Lung microvascular endothelial cell (primary cell): Measurements from ENCODE around the gene PNMA8C. TPM values are rescaled to one million over a fixed set of nuclear protein-coding genes. Genes with fewer than 3 reads are reported as not detected.
"Not testable (repeated sequence)": the region's sequence is repeated elsewhere in the genome, so short reads cannot be mapped to it uniquely, and the experiment has no call there.

Experiments used
- DNase-seq, 2 donors: peaks; one replicate each; pipeline versions ENCODE4 v3.0.0 to v3.0.0-alpha.2; 2010; ENCODE audit warnings: low read depth in 2 of 2
- total RNA-seq: library from RNA; depleted of rRNA; stranded (reverse); fragments of >200 nt; gene quantifications from 2 replicates; pipeline ENCODE4 v1.2.1, GENCODE V29; 2014

The PNMA8C gene
- total RNA-seq, 1 donor from 2014 or later: not detected

DNA sequence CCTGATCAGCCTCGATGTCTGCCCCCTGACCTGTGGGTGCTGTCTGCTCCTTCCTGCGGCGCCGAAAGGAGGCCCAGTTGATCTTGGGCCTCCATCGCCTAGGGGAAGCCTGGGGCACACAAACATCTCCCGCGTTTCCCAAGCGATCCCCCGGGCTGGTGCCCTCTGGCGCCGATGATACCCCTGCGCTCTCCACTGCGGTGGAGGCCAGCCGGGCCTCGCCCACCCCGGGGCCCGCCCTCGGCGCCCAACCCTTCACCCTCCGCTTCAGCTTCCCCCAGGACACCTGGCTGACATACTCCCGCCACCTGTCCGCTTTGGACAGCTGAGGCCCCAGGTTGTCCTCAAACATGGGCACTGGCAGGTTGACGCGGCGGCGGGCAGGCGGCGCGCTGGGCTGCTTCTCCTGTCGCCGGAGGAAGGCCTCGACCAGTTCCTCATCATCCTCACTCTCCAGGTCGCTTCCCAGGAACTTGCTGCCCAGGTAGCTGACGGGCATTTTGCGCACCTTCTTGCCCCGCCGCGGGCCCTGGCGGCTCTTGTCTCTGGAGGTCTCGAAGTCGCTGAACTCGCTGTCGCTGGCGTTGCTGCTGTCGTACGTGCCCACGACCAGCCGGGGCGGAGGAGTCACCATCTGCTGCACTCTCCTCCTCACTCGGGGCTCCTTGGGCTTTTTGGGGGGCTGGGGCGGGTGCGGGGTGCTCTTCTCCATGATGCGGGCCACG lies 16.6 kb downstream of the PNMA8C start:
- no peak for DNase-seq

DNA sequence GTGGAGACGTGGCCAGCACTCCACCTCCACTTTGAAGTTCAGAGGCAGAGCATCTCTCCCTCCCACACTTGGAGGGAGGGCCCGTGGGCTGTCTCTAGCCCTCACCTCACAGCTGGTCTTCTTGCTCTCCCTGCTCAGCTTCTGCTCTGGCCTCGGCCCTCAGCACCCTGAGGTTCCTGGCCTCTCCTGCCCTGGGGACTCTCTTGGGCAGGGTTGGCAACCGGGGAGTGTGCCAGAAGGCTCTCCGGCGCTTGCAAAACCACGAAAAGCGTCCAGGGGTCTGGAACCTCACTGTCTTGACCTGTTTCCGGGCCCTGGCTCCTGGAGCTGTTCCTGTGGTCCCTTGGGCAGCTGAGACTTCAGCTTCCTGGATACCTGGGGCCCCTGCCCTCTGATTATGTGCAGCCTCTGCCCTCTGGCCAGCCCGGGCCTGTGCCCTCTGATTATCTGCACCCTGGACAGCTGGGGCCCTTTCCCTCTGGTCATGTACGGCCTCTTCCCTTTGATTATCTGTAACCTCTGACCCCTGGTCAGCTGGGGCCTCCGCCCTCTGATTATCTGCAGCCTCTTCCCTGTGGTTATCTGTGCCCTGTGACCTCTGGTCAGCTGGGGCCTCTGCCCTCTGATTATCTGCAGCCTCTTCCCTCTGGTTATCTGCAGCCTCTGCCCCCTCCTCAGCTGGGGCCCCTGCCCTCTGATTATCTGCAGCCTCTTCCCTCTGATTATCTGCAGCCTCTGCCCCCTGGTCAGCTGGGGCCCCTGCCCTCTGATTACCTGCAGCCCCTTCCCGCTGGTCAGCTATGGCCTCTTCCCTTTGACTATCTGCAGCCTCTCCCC lies 17.4 kb downstream of the PNMA8C start:
- no peak for DNase-seq

DNA sequence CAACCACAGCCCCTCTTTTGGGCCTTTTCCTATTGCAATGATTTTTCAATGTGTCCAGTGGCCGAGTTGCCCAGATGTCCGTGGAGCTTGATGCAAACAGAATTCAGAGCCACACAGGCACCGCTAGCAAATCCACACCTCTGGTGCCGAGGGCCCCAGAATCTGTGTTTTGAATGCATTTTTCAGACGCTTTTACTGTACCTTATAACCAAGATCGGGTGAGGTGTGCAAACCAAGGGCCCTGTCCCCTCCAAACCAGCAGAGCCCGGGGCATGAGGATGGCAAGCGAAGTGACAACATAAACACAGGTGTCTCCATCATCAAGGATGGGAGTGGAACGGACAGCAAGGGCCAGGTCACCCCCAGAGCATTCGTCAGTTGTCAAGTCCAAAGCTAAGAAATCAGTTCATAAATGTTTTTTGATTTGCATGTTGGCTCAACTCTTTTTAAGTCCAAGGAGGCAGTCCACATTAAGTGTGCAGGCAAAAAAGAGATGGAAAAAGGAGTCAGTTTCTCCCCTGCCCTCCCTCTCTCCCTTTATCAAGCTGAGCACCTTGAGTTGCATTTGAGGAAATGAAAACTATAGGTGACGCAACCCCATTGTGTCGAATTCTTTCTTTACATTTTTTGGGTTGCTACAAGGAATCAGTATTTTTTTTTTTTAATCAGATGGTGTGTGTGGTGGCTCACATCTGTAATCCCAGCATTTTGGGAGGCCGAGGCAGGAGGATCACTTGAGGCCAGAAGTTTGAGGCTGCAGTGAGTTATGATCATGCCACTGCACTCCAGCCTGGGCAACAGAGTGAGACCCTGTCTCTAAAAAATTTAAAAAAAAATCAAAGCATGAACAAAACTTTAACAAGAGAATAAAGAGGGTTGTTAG lies 18.3 kb downstream of the PNMA8C start:
- no peak for DNase-seq

DNA sequence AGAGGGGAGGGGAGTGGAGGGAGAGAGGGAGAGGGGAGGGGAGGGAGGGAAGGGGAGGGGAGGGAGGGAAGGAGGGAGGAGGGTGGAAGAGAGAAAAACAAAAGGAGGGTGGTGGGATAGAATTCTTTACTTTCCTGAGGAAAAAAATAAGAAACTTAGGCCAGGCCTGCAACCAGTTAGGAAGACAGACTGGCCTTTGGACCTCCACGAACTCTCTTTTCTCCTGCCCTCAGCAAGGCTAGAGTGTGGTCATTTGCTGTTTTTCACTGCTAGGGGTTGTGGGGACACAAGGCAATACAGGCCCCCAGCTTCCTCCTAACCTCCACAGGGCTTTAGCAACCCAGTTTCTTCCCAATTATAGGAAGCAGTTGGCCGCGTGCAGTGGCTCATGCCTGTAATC lies 19.5 kb downstream of the PNMA8C start:
- DNase-seq: no peak

DNA sequence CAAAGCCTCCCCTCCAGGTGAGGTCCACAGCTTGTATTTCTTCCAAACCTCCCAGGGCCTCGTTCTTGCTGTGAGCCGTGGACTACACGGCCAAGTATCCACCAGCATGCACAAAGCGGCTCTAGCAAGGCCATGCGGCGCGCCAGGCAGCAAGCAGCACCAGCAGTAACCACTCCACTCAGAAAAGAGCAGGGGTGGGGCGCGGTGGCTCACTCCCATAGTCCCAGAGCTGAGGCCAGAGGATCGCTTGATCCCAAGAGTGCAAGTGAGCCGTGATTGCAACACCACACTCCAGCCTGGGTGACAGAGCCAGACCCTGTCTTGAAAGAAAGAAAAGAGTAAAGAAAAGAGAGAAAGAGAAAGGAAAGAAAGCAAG lies 20.1 kb downstream of the PNMA8C start:
- DNase-seq: no peak

DNA sequence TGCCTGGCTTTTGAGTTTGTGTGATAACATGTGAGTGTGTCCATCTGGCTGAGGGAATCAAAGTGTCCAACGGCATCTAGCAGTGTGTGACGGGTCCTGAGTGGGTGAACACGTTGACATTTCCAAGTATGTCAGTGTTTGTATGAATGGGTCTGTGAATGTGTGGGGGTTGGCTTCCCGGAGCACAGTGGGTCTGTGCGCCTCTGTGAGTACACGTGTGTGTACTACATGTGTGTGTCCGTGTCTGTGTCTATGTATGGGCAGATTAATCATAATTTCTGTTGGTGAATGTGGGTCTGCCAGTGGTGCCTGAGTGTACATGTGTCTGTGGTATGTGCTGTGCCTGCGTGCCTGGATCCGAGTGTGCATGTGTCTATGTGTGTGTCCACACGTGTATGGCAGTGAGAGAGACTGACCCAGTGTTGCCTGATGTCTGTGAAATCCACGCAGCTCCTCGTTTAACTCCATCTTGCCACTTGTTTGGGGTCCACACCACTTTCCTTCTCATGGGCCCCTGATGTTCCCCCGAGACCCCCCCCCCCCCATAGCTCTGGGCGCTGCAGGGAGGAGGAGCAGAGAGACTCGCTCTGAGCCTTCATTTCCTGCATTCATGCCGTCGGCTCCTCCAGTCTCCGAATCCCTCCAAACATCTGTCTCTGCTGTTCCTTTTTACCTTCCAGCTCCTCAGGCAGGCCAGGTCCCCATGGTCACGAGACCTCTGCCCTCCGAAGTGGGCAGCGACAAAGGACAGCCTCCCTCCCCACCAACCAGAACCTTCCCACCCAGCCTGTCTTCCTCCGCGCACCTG lies 20.7 kb downstream of the PNMA8C start:
- DNase-seq: no peak

DNA sequence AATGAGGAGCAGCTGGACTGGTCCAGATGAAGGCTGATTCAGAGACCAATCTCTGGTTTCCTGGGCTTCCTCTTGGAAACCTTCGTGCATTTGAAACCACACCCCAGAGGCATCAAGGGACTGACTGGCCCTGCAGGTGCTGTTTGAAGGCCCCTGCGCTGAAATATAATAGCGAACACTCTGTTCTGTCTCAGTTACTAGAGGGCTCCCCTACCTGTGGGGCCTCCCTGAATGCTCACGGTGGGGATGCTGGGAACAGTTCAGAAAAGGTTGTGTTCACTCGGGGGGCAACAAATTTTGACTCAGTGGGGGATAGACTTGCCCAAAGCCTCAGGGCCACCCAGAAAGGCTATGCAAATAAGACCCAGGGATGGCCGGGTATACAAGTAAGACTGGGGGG lies 21.8 kb downstream of the PNMA8C start:
- no peak for DNase-seq

DNA sequence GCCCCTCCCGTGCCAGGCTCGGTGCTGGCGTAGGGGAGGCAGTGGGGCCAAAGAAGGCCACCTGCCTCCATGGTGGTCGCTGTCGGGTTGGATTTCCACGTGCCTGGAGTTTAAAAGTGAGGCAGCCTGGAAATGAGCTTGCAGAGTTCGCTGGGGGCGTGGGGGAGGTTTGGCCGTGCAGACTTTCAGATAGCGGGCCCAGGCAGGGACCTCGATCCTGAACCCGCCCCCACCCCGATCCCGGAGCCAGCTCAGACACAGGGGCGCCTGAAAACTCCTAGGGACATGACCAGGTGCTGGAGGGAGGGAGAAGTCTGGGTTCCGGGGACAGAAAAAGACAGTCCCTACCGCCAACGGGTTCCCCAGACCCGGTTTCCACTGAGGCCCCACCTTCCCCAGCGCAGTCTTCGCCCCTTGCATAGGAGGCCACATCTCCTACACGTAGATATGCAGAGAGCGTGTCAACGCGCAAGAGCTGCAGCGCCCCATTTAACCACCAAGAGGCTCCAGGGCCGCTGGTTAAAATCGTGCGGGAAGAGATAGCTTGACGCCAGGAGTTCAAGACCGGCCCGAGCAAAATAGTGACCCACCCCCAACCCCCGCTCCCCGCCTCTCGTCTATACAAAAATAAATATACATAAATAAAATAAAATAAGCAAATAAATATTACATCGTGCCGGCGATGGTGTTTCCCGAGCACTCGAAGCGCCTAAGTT lies 23.8 kb downstream of the PNMA8C start:
- peak in 1 of 2 donors; percentile 27 for DNase-seq

DNA sequence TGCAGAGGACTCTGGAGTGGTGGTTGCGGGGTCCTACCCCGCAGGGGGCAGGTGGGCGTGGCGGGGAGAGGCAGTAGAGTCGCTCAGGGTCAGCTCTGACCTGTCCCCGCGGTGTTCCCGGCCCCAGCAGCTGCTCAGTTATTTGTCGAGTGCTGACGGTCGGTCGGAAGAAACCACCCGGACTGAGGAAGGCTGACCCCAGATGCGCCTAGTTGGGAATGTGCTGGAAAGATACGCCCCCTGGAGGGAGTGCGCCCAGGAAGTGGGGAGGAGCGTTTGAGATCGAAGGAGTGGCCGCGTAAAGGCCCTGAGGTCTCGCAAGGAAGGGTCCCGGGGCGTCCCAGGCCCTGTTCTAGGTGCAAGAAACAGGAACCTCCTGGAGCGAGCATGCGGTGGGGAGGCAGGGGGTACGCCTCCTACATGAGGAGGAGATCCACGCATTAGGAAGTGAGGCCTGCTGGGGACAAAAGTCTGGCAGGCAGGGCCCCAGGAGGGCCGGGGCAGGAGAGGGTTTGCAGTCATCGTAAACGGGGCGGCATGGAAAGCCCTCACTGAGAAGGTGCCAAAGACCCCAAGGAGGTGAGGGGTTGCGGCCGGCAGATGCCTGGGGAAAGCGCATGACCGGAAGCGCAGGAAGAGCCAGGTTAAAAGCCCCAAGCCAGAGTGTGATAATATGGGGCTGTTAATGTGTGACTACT lies 24.5 kb downstream of the PNMA8C start:
- no peak for DNase-seq

DNA sequence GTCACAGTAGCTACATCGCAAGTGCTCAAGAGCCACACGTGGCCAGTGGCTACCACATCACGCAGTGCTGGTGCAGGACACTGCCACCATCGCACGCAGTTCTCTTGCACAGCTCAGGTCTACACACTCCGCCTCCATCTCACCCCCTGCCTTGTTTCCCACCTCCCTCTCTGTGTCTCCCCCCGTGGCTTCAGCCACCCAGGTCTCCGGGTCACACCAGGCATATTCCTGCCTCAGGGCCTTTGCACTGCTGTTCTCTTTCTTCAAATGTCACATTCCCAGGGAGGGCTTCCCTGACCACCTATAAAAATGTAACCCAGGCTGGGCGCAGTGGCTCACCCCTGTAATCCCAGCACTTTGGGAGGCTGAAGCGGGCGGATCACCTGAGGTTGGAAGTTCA lies 26.0 kb downstream of the PNMA8C start:
- DNase-seq: no peak

DNA sequence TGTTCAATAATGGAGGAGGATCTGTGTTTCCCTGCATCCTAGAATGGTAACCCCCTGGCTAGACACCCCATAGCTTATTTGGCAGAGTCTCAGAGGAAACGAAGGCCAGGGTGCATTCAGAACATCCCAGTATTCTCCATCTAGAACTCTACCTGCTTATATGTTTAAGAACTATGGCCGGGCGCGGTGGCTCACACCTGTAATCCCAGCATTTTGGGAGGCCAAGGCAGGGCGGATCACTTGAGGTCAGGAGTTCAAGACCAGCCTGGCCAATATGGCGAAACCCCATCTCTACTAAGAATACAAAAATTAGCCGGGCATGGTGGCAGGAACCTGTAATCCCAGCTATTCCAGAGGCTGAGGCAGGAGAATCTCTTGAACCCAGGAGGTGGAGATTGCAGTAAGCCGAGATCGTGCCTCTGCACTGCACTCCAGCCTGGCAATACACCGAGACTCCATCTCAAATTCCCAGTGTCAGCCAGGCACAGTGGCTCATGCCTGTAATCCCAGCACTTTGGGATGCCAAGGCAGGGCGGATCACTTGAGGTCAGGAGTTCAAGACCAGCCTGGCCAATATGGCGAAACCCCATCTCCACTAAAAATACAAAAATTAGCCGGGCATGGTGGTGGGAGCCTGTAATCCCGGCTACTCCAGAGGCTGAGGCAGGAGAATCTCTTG lies 30.8 kb downstream of the PNMA8C start:
- DNase-seq: not testable (repeated sequence)

DNA sequence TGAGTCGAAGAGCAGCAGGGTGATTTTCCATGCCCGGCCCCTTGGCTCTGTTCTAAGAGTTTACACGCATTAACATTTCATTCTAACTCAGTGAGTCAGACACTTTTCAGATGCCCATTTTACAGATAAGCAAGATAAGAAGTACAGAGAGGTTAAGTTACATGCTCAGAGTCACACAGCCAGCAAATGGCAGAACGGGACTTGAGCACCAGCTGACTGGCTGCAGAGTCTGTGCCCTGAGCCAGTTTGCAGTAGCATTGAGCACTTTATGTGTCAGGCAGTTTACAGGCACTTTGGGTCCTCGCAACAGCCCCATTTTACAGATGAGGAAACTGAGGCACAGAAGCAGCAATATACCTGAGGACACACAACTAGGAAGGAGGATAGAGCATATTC lies 34.3 kb downstream of the PNMA8C start:
- no peak for DNase-seq

DNA sequence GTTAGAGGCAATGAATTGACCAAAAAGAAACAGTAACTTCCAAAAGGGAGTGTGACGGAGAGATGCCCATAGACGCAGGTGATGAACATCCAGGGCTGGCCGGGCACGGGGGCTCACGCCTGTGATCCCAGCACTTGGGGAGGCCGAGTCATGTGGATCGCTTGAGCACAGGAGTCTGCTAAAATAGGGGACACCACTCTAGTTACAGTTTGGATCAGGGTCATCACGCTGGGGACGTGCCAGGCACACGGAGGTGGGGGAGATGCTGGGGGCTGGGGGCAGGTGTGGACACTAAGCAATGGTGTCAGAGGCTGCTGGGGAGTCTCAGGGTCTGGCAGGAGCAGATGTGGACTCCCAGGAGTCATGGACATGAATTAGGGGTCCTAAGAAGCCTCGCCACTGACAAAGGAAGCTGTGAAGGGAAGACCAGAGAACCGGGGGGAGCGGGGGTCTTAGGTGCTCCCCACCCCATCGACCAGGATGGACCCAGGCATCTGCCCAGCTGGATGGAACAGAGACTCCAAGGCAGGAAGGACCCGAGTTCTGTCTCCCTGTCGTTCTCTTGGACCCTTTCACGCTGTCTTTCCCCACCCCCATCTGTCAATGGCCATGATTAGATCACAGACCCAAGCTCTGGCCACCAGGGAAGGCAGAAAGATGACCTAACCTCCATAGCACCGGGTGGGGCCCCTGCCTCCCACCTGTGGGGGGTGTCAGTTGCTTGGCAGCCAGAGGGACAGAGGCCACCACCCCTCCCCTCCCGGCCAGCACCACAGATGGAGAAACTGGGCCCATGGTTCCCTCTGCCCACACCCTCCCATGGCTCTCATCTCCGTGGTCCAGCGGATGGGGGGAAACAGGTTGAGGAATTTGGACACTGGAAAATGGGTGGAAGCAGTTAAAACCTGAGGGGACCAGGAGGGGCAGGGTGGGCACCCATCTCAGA lies 35.0 kb downstream of the PNMA8C start:
- DNase-seq: no peak

DNA sequence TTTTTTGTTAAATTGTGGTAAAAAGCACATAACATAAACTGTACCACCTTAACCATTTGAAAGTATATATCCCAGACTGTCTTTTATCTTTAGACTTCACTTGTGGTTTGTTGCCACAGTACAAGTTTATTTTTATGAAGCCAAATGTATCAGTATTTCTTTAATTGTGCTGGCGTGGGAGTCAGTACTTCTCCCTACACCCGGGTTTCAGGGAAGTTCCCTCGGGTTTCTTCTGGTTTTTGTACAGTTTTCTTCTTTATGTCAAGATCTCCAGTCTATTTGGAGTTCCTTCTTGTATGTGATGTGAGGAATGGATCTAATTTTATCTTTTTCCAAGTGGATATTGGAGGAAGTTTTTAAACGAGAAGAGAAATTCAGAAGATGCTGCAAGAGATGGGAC lies 35.9 kb downstream of the PNMA8C start:
- DNase-seq: no peak

DNA sequence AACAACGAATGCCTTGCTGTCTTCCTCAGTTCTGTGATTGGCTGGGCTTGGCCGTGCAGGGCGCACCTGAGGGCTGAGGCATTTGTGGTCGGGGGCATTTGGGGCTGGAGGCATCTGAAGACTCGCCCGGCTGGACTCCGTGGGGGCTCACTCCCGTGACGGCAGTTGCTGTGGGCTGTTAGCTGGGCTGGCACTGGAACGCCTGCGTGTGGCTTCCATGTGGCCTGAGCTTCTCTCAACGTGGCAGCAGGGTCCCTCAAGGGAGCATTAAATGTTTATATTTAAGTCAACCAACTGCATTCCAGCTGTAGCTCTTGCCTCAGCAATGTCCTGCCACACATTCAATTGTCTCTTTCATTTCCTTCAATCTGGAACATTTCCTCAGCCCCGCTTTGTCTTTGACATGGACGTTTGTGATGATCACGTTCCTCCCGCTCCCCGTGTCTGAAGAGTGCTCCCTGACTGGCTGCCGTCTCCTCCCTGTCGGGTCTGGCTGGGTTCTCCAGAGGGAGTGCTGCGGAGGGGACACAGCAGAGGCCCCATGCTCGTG lies 36.4 kb downstream of the PNMA8C start:
- DNase-seq: peak in 1 of 2 donors; percentile 70

DNA sequence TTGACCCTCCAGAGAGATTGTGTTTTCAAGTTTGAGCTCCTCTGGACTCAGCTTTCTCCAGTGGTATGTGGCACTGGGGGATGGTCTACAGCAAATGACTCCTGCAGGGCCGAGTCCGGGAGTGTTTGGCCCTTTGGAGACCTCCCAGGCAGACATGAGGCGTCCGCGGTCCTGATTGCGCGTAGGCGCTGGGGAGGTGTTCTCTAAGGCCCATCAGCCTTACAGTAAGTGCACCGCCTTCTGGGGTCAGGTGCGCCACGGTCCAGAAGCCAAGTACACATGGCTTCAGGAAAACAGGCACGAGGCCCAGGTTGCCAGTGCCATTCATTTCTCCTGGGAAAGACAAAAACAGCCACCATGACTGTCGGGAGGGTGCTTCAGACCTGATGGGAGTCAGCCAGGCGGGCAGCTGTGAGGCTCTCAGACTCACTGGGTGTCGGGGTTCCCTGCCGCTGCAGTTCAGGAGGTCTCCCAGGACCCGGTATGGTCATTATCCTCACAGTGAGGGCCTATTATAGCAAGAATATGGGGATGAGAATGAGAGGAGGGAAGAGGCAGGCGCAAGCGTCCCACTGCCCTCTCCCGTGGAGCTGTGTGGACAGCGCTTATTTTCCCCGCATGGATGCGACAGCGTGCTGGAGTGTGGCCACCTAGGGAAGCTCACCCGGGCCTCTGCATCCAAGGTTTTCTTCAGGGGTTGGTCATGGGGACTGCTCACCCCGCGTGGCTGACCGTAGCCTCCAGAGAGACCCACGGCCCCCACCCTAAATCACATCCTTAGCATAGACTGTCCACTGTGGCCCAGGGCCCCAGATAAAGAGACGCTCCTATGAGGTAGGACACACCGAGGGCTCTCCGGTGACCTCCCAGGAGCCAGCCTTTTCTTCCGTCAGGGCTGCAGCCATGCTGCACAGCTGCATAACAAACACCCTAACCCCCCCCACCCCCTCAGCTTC lies 37.2 kb downstream of the PNMA8C start:
- no peak for DNase-seq

DNA sequence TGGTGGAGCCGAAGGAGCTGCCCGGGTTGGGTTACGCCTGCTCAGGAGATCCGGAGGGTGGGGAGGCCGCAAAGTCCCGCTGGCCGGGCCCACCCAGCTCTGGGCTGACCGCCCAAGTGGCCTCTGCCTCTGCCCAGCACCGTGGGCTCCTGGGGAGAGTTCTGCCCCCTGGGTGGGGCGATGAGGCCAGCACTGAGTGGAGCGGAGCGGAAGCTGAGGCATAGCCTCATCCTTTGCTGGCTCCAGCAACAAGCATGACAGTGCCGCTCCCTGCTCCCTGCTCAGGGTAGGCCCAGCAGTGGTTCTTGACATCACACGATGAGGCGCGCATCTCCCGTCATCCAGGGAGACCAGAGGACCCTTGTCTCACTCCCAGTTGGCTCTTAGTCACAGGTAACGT lies 37.9 kb downstream of the PNMA8C start:
- peak in 1 of 2 donors; percentile 23 for DNase-seq
